ENCODE data around the gene TBC1D13. TPM values are rescaled to one million over a fixed set of nuclear protein-coding genes. Genes with fewer than 3 reads are reported as not detected.

Gene TBC1D13
- total and polyA plus RNA-seq, 11 donors: 9.6 to 27.3 (median 18.4) TPM

GRCh38 chr9:128818099-128818838 is 31.2 kb downstream of the TBC1D13 start, which contains the start of gene ENDOG:
ENDOG (plus strand) TSS chr9:128818500; CDS start chr9:128818685, 185 bp downstream.
- peak; percentile 93 to 97 (median 94) for ATAC-seq
- Histone ChIP-seq H3K36me3 (peaks cover 0 to 26% (median 20%) of the 10 kb centered on the region in 9 donors), H3K9me3 (no peaks in the 10 kb centered on the region), H3K4me3 (peak within 1 kb of the TSS; percentile 53 to 82 (median 74)), H3K27ac (peak within 1 kb of the TSS; percentile 74 to 95 (median 91)), H3K4me1 (peaks cover 0 to 20% (median 15%) of the 10 kb centered on the region in 12 donors), H3K27me3 (no peaks in the 10 kb centered on the region)
- peak; percentile 97 to 99 (median 98) for DNase-seq
- intact Hi-C loops (cut with DNase I): loop anchor here in 1 of 10 donors (5.0 kb wide), 1 partner anchor 64 kb away; the partner anchor contains the start of genes KYAT1 and LRRC8A
- TF ChIP-seq CTCF (IDR thresholded peaks at IDR 0.05): peak; percentile 91 to 100 (median 97)
- peak; percentile 66 to 97 for TF ChIP-seq POLR2A (IDR thresholded peaks at IDR 0.05)
- 0 to 1% (median 0%) methylated on average over 15 to 70 of the region's 70 CpGs for WGBS, 4 donors

- peak in 1 of 4 donors; percentile 16 for ATAC-seq
- intact Hi-C loops (cut with DNase I): loop anchor here in 1 of 10 donors (5.0 kb wide), 1 partner anchor 63 kb away; the partner anchor contains the start of genes KYAT1 and LRRC8A
Observed at GRCh38 chr9:128818839-128819715, 32.0 kb downstream of the TBC1D13 start.

More at GRCh38 chr9:128818839-128819715, 32.0 kb downstream of the TBC1D13 start:
- DNase-seq: peak; percentile 34 to 73 (median 52)
- TF ChIP-seq CTCF (IDR thresholded peaks at IDR 0.05): no peak
- TF ChIP-seq POLR2A (IDR thresholded peaks at IDR 0.05): no peak
- Histone ChIP-seq H3K27me3 (no peaks in the 10 kb centered on the region), H3K4me3 (peak overlapping the region; percentile 53 to 82 (median 74)), H3K36me3 (peaks cover 0 to 34% (median 26%) of the 10 kb centered on the region in 9 donors), H3K4me1 (peaks cover 0 to 20% (median 15%) of the 10 kb centered on the region in 12 donors), H3K27ac (peak overlapping the region; percentile 74 to 95 (median 91)), H3K9me3 (no peaks in the 10 kb centered on the region)
- WGBS, 4 donors: 5 to 38% (median 6%) methylated on average over 12 to 90 of the region's 90 CpGs
